DND-41 (cell line): ENCODE data around the gene EEFSEC.

ENCODE experiments used
- CTCF ChIP-seq: IDR thresholded peaks from 2 replicates; pipeline ENCODE4 v1.5.1; 2012; ENCODE audit warnings: borderline replicate concordance, low read length, moderate library complexity, mild to moderate bottlenecking; ENCODE audit not compliant: poor library complexity, severe bottlenecking; ENCODE audit errors: extremely low read depth
- EZH2 ChIP-seq: IDR thresholded peaks from 3 replicates; pipeline ENCODE4 v1.6.1; 2012; ENCODE audit warnings: borderline replicate concordance, low read depth, mild to moderate bottlenecking, moderate library complexity, low read length, inconsistent platforms; ENCODE audit not compliant: severe bottlenecking

- TF ChIP-seq CTCF (no peak), EZH2 (no peak)
Observed at GRCh38 chr3:128166971-128167453, 13.7 kb downstream of the EEFSEC start.
